HG03342 (cell line): ENCODE measurements around the gene SIX4.

Experiments used
- ATAC-seq: cut with Tn5 transposase; IDR thresholded peaks from one replicate; pipeline ENCODE4 v1.9.1; 2021; ENCODE audit warnings: mild to moderate bottlenecking, moderate library complexity; ENCODE audit not compliant: unreplicated experiment

The SIX4 gene

GRCh38 chr14:60722357-60723115, 1.6 kb downstream of the SIX4 start:
- ATAC-seq: peak; percentile 44

- ATAC-seq: no peak
Measured at GRCh38 chr14:60722107-60722356, 2.1 kb downstream of the SIX4 start.

DNA sequence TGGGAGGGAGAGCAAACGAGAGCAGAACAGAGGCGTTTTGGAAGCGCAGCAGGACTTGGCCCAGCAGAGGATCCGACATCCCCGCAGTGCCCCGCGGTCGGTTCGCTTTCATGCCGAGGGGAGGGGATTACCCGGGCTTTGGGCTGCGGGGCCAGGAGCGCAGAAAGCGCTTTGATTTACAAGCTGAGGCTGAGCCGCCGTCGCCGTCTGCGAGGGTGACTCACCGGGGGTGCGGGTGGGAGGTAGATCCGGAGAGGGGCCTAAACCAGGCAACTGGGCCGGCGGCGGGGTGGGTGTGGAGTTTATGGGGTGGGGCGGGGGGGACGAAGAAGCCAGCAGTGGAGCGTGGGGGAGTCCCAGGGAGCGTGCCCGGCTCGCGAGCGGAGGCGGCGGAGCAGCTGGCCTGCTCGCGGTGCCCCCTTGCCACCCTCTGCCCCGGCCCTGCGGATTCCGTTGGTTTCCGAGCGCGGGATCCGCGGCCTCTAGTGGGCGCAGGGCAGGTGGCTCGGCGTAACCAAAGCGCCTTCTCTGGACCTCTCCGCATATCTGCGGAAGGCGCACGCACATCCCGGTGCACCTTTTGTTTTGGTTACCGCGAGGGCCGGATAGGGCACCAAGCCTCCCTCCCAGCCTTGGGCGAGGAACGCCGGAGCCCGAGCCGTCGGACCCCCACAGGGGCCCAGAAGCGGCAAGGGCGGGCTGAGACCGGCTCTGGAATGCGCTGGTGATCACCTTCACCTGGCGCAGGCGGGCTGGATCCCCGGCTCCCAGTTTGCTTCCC, 2.6 kb downstream of the SIX4 start:
- no peak for ATAC-seq

- ATAC-seq: no peak
Measured at GRCh38 chr14:60720962-60721325, 3.2 kb downstream of the SIX4 start.

DNA sequence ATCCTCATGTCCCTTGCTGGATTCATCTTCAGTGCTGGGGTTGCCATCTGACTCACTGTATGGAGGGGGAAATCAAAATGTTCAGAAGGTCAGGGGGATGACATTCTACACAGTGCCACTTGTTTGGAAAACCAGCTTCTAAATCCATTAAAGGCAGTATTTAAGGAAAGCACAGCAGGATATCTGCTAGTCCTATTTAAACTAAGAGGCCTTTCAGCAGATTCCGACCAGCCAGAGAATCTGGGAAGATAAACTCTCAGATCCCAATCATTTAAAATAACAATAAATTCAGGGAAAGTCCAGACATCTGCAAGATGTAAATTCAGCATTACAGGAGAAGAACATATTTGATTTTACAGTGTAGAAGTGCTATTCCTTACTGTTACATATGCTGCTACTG, 3.8 kb downstream of the SIX4 start:
- ATAC-seq: no peak

DNA sequence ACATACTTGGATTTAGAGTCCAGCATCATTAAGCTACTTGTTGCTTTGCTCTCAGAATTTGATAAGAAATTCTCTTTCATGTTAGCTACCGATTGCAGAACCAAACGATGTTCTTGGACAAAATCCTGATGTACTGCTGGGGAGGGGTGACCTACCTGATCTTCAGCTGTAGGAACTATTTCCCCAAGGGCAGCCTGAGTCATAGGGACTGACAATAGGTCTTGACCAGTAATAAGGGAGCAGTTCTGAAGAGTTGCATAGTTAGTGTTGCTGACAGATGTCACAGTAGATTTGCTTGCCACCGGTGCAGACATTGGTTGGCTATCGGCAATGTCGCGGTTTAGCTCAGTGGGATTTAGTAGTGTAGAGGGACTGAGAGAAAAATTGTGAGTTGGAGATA, 10.6 kb downstream of the SIX4 start:
- no peak for ATAC-seq

DNA sequence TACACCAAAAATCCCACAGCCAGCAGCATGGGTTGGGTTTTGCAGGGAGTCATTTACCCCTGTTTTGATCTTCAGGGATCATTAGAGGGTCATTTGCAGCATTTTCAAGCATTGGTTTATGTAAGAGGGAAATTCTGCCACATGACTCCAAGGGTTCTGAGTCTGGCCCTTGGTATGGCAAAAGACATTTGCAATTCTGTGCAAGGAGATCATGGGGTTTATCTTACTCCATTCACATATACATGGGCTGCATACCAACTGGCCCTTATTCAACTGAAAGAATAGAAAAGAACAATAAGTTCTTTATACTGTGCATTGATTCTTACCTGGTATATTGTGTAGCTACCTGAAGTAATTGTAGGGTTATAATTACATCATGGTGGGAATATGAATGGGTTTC, 13.7 kb downstream of the SIX4 start:
- no peak for ATAC-seq

DNA sequence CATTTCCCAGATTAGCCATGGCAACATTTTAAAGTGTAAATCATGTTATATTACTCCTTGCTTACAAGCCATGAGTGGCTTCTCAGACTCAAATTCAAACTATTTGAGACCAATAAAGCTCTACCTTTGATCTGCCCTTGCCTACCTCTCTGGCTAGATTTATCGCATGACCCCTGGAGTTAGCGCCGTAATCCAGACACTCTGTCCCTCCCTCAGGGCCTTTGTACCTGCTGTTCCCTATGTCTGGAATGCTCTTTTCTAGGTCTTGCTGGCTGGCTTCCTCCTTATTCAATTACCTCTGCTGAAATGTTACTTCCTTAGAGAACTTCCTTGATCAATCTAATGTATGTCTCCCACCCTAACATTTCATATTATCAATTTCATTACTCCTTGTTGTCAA, 16.3 kb downstream of the SIX4 start:
- ATAC-seq: no peak

GRCh38 chr14:60705100-60705499, 19.1 kb downstream of the SIX4 start:
- no peak for ATAC-seq

DNA sequence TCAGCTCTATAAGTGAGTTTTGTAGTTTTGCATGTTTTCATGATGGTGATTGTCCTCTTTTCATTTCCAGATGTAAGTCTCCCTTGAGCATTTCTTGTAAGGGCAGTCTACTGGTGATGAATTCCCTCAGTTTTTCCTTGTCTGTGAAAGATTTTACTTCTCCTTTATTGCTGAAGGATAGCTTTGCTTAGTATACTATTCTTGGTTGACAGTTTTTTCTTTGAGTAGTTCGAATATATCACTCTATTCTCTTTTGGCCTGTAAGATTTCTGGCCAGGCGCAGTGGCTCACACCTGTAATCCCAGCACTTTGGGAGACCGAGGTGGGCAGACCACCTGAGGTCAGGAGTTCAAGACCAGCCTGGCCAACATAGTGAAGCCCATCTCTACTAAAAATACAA, 23.6 kb downstream of the SIX4 start:
- ATAC-seq: no peak

DNA sequence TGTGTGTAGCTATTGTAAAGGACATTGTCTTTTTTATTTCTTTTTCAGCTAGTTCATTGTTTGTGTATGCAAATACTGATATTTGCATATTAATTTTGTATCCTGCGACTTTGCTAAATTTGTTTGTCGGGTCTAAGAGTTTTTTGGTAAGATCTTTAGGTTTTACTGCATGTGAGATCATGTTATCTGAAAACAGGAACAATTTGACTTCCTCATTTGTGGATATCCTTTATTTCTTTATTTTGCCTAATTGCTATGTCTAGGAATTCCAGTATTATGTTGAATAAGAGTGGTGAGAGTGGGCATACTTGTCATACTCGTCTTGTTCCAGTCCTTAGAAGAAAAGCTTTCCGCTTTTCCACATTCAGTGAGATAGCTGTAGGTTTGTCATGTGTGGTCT, 28.8 kb downstream of the SIX4 start:
- no peak for ATAC-seq

- ATAC-seq: no peak
Measured at GRCh38 chr14:60691383-60692113, 32.6 kb downstream of the SIX4 start.

DNA sequence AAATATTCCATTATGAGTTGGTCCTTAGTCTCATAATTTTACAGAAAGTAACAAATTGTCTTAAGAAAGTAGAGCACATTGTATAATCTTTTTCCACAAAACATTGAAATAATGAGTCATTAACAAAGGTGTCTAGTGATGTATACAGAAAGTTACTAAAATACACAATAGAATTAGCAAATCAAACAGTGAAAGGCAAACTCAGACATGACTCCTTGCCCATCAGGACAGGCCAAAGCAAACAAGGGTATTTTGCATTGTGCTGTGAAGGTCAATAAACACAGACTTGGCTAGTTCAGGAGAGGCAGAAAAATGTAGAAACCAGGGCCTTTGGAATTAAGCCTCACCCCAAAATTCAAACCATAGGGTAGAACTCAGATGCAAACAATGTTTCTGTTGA, 37.3 kb downstream of the SIX4 start:
- ATAC-seq: no peak

DNA sequence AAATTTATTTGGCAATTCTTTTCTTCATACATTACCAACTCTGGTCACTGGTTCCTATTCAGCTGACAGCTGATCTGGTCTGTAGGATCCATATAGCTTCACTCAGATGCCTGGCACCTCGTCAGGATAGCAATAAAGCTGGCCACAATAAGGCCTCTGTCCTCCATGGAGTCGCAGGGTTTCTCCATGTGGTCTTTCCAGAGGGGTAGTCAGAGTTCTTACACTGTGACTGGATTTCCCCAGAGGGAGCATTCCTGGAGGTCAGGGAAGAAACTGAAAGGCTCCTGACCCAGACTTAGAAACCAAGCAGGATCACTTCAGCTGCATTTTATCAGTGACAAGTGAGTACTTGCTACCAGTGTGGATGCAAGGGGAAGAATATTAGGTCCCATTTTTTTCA, 39.9 kb downstream of the SIX4 start:
- no peak for ATAC-seq

- no peak for ATAC-seq
Measured at GRCh38 chr14:60681271-60681670, 42.9 kb downstream of the SIX4 start.

- ATAC-seq: no peak
Measured at GRCh38 chr14:60680511-60680910, 43.6 kb downstream of the SIX4 start.

GRCh38 chr14:60679566-60680258, 44.4 kb downstream of the SIX4 start:
- ATAC-seq: no peak

DNA sequence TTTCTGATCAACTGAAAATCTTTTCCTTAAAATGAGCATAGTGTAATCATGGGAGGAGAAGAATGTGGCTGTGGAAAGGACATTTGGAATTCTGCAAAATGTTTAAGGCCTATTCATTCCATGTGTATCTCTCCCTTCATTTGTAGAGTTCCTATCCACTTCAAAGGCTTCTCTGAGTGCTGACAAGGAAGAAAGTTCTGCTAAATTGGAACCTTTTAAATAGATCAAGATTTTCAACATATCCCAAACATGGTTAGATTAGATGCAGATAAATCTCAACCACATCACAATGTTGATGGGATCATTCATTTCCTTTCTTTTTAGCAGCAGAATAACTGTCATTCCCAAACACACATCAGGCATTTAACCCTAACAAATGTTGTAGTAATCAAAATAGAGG, 46.5 kb downstream of the SIX4 start:
- ATAC-seq: no peak

DNA sequence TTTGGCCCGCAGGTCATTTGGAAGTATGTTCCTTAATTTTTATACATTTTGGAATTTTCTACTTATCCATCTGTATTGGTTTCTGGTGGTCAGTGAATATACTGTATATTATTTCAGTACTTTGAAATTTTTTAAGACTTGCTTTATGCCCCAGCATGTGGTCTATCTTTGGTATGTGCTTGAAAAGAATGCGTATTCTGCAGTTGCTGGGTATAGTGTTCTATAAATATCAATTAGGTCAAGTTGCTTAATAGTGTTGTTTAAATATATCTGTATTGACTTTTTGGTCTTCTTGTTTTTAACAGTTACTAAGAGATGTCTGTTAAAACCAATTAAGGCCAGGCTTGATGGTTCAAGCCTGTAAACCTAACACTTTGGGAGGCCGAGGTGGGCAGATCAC, 53.2 kb downstream of the SIX4 start:
- no peak for ATAC-seq

GRCh38 chr14:60668431-60669112, 55.6 kb downstream of the SIX4 start:
- no peak for ATAC-seq

DNA sequence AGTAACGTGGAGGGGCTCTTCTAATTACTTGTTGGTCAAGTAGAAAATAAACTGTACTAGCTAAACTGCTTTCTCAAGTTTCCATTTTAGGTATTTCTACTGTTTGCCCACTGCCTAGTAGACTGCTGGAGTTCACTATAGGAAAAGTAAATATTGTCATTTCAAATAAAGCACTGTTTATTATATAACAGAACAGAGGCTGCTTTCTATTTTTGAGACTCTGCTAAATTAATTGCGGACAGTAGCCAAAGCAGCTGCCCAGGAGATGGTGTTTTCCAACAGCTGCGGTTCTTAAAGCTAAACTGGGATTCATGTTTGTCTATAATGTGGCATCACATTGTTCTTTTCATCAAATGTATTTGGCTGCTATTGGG, 59.0 kb downstream of the SIX4 start:
- no peak for ATAC-seq
